Fibroblast of lung (primary cell): ENCODE measurements around the gene STOM.

Experiments
- EZH2 ChIP-seq: IDR thresholded peaks from 2 replicates; pipeline ENCODE4 v1.5.1; 2012; ENCODE audit warnings: low read length, control low read depth, mild to moderate bottlenecking; ENCODE audit errors: missing control alignments
- TF ChIP-seq, protein P1 (sequence below), 2 donors: IDR thresholded peaks in 1 of 2; conservative IDR thresholded peaks in 1 of 2; 1 replicate in 1 of 2; 2 replicates in 1 of 2; pipeline ENCODE4 v1.5.1; 2011 to 2012; ENCODE audit warnings: low read length in 2 of 2, control low read depth in 1 of 2, inconsistent platforms in 1 of 2, low read depth in 1 of 2, mild to moderate bottlenecking in 1 of 2

DNA sequence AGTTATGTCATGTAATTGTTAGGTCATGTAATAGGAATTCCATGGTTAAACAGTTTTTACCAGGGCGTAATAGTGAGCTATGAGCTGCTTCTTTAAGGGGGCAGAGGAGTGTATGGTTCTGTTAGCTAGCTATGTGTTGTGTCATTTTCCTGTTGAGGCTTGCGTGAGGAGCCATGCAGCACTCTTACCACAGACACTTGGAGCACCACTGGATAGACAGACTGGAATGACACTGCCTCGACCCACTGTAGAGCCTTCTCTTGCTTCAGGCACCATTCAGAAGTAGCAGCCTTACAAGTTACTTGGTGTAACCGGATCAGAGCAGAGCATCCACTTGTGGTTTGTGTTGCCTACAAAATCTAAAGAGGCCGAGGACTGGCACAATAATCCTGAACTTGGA lies 28.3 kb upstream of the STOM start:
- no peak for TF ChIP-seq EZH2
- TF ChIP-seq, protein P1, sequence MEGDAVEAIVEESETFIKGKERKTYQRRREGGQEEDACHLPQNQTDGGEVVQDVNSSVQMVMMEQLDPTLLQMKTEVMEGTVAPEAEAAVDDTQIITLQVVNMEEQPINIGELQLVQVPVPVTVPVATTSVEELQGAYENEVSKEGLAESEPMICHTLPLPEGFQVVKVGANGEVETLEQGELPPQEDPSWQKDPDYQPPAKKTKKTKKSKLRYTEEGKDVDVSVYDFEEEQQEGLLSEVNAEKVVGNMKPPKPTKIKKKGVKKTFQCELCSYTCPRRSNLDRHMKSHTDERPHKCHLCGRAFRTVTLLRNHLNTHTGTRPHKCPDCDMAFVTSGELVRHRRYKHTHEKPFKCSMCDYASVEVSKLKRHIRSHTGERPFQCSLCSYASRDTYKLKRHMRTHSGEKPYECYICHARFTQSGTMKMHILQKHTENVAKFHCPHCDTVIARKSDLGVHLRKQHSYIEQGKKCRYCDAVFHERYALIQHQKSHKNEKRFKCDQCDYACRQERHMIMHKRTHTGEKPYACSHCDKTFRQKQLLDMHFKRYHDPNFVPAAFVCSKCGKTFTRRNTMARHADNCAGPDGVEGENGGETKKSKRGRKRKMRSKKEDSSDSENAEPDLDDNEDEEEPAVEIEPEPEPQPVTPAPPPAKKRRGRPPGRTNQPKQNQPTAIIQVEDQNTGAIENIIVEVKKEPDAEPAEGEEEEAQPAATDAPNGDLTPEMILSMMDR (conservative IDR thresholded peaks at IDR 0.05 in 1 of 2, IDR thresholded peaks at IDR 0.05 in 1 of 2; ENCODE audit: low read depth in 1 of 2, low read length in 2 of 2) = no peak
